Measurements from ENCODE around the gene CDC25C. TPM values are rescaled to one million over a fixed set of nuclear protein-coding genes. Genes with fewer than 3 reads are reported as not detected.

Gene CDC25C
- total and polyA plus RNA-seq, 9 of the 15 experiments (the other 6 are each of a cell fraction or from before 2014, with no cell fraction given) = 19.1 to 63.7 (median 31.9) TPM

GRCh38 chr5:138337685-138338410 lies 6.2 kb upstream of the CDC25C start, which contains the start of gene FAM53C (continued):
- TF ChIP-seq IFI16 (CRISPR knock-in tag; IDR thresholded peaks at IDR 0.05) = no peak
- no peak for TF ChIP-seq HNRNPUL1 (IDR thresholded peaks at IDR 0.05; ENCODE audit: low read length)
- TF ChIP-seq HDGF (IDR thresholded peaks at IDR 0.05) = no peak
- peak in 1 of 2 experiments; percentile 66; a peak in 1 of 4 replicates for TF ChIP-seq MLLT1 (IDR thresholded peaks at IDR 0.05)
- no peak for TF ChIP-seq DEAF1 (CRISPR knock-in tag; IDR thresholded peaks at IDR 0.05)
- no peak for TF ChIP-seq ZNF407 (IDR thresholded peaks at IDR 0.05; ENCODE audit: low read depth)
- peak; percentile 2 for TF ChIP-seq POU5F1 (IDR thresholded peaks at IDR 0.05; ENCODE audit: borderline replicate concordance, low read depth, low read length, partially characterized antibody)
- no peak for TF ChIP-seq PURB (CRISPR knock-in tag; IDR thresholded peaks at IDR 0.05; ENCODE audit: low read depth)
- no peak for TF ChIP-seq CGGBP1 (CRISPR knock-in tag; IDR thresholded peaks at IDR 0.05)
- TF ChIP-seq GTF3C2 (IDR thresholded peaks at IDR 0.05; ENCODE audit: borderline replicate concordance, extremely low read depth, insufficient read length) = no peak
- no peak for TF ChIP-seq SIRT6 (IDR thresholded peaks at IDR 0.05; ENCODE audit: low read depth, low read length)

All from K562 (cell line).